HG03558 (cell line): Measurements from ENCODE around the gene DSCAML1.

Experiments
- ATAC-seq: cut with Tn5 transposase; IDR thresholded peaks from one replicate; pipeline ENCODE4 v1.9.1; 2021; ENCODE audit warnings: moderate number of reproducible peaks; ENCODE audit not compliant: unreplicated experiment; ENCODE audit errors: extremely low read depth

The DSCAML1 gene

GRCh38 chr11:117444711-117445658 lies 352.0 kb downstream of the DSCAML1 start:
- ATAC-seq: no peak

DNA sequence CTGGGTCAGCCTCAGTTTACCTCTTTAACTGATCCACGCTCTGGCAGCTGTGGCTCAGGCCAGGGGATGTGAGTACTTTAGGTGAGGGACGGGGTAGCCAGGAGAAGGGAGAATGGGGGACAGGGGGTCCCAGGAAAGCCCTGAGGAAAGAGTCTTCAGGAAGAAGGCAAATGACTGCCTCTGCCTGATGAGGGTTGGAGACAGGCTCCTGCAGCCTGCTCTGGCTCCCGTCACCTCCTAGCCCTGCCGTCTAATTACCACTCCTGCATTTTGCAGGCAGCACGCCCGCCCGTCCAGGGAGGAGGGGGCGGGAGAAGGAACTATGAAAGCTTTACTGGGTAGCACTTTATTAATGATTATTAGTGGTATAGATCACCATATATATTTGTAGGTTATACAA lies 352.8 kb downstream of the DSCAML1 start:
- no peak for ATAC-seq

DNA sequence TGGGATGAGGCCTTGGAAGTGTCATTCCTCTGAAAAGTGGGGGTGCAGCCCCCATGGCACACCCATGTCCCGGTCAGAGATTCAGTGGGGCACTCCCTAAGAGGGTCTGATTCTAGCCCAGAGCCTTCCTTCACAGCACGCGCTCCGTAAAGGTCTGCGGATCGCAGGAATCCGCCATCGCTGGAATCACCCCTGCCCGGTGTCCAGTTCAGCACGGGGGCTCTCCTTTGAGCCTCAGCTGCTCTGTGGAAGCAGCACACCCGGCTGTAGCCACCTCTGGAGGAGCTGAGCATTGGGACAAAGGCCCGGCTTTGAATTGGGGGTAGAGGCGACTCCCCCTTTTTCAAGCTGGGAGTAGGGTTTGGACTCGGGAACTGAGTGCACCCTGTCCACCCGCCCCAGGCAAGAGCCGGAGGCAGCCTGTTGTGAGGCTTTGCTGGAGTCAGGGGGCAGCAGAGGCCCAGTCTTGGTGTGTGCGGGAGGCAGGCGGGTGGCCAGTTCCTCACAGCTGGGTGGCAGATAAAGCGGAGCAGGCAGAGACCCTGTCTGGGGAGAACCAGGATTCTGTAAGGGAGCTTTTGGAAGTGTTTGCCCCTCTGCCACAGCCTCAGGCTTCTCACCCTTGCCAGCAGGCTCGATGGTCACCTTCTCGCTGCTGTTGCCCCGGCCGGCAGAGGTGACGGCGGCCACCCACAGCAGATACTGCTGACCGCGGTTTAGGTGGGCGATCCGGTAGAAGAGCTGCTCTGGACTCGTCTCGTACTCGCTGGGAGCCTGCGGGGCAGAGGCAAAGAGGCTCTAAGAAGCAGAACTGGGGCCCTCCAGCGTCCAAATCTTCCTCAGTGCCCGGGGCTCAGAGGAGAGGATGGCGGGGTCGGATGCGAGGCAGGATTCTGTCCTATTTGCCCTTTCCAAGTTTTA lies 353.5 kb downstream of the DSCAML1 start:
- no peak for ATAC-seq

GRCh38 chr11:117442869-117443239 lies 354.2 kb downstream of the DSCAML1 start:
- no peak for ATAC-seq

GRCh38 chr11:117442049-117442868 lies 354.8 kb downstream of the DSCAML1 start:
- no peak for ATAC-seq

GRCh38 chr11:117441146-117441975 lies 355.7 kb downstream of the DSCAML1 start:
- no peak for ATAC-seq

- no peak for ATAC-seq
These were observed 356.8 kb downstream of the DSCAML1 start for GRCh38 chr11:117440258-117440657.

- ATAC-seq: no peak
These were observed 357.8 kb downstream of the DSCAML1 start for GRCh38 chr11:117439256-117439655.

DNA sequence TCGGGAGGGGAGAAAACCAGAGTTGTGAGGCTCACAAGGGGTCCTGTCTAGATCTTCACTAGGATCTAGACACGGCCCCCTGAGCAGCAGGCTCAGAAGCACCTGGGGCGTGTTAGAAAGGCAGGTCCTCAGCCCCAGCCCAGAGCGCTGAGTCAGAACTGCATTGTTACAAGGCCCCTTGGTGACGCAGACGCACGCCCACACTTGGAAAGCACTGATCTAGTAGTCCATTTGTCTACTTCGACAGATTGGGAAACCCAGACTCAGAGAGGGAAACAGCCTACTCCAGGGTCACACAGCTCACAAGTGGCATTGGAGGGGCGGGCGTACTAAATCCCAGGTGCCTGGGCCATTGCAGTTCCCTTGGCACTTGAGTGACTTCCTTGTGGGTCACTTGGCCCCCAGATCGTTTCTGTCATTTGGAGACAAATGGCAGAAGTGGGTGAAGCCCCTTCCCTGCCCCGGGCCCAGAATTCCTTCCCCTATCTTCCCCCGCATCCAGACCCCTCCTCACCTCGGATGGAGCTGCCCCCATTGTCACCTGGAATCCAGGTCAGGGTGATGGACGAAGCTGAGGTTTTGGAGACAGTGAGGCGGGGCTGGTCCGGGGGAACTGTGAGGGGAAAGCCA lies 358.5 kb downstream of the DSCAML1 start:
- no peak for ATAC-seq

DNA sequence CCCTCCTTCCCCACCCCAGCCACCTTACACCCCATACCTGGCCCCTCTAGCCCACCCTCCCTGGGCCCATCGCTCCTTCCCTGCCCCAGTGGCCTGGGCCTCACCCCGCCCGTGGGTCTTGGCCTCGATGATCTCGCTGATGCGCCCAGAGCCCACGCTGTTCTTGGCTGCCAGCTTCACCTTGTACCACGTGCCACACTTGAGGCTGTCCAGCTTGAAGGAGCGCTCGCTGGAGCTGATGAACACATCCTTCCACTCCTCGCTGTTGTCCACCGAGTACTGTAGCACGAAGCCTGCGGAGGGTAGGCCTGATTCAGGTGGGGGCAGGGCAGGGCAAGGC lies 359.3 kb downstream of the DSCAML1 start:
- ATAC-seq: no peak

- ATAC-seq: no peak
These were observed 359.8 kb downstream of the DSCAML1 start for GRCh38 chr11:117437041-117437790.

DNA sequence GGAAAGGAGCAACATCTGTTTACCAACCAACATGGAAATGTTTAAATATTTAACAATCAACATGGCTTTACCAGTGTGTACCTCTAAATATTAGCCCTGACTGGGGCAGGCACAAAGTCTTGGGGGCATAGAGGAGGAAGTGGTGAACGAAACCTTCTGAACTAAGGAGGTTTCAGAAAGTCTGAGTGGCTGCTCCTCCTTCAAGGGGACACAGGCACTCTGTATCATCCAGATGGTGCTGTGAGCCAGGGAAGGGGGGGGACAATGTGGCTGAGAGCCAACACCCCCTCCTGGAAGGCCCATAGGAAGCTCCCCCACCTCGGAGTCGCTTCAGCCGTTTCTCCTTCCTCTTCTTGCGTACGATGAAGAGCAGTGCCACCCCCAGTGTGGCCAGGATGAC lies 361.7 kb downstream of the DSCAML1 start:
- no peak for ATAC-seq

- no peak for ATAC-seq
These were observed 362.5 kb downstream of the DSCAML1 start for GRCh38 chr11:117434481-117434880.

DNA sequence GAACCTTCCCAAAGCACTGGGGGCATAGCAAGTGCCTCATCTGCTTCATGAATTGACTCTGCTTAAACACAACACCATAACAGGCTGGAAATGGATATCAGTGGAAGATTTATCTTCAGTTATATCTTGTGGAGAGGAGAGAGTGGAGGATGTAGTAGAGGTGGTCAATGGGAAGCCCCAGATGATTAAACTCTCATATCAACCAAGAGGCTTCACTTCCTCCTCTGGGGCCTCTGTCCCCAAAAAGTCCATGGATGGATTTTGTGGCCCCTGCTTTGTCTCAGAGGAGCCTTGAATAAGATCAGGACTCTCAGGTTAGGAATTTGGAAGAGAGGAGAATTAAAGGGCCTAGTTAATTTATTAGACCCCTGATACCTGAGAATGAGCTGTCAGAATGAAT lies 363.3 kb downstream of the DSCAML1 start:
- no peak for ATAC-seq

DNA sequence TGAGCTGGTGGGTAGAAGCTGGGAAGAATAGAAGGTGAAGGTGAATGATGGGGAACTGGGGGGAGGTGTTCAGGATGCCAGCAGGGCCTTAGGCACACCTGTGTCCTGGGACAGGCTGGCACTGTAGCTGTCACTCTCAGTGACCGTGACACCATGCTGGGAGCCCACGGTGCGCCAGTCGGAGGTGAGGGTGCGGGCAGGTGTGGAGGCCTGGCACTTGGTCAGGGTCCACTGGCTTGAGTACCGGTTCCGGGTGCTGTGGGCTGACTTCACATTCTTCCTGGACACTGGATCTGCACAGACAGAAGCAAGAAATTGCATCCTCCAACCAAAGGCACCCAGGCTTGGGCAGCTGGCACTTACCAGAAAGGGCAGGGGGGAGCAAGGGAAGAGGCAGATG lies 365.6 kb downstream of the DSCAML1 start:
- ATAC-seq: no peak

- ATAC-seq: no peak
These were observed 366.6 kb downstream of the DSCAML1 start for GRCh38 chr11:117430293-117430955.

DNA sequence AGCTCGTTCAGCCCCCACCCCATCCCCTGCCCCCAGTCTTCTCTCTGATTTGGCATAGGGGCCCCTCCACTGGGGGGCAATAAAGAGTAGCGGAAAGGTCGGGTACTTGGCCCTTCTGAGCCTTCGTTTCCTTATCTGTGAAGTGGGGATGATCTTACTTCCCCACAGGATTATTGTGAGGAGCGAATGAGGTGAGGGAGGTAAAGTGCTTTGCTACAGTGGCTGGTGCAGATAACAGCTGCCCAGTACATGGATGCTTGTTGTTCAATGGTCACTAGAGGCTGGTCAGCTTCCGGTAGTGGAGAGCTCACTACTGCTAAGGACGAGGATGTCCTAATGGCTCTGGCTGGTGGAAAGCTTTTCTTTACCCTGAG lies 368.2 kb downstream of the DSCAML1 start:
- no peak for ATAC-seq
